WTC11 (cell line): Measurements from ENCODE around the gene MIB2. TPM values are rescaled to one million over a fixed set of nuclear protein-coding genes. Genes with fewer than 3 reads are reported as not detected.

ENCODE experiments used
- ATAC-seq: fragments of 200-7000 bp; cut with Tn5 transposase; 2 replicates; pipeline ENCODE4 v1.10.0; 2021; ENCODE audit warnings: mild to moderate bottlenecking, moderate library complexity
- CTCF ChIA-PET: fragments of 300-600 bp; sonication (Branson Sonifier 250); formaldehyde crosslinking; loops from one replicate; lab custom pipeline; 2021; ENCODE audit warnings: antibody characterized with exemption; lab: Charles Lee
- POLR2A ChIA-PET: fragments of 350-600 bp; sonication (Branson Sonifier 250); formaldehyde crosslinking; loops from one replicate; lab custom pipeline; 2021; ENCODE audit warnings: antibody characterized with exemption; lab: Charles Lee
- DNase-seq: peaks from one replicate; pipeline ENCODE4 v3.0.0; 2021; ENCODE audit warnings: low spot score
- H3K27ac Mint-ChIP-seq: 2 replicates; pipeline ENCODE4 v1.8.0; 2021; ENCODE audit warnings: mixed read lengths
- H3K27me3 Mint-ChIP-seq: 2 replicates; pipeline ENCODE4 v1.8.0; 2021; ENCODE audit warnings: low read depth, mild to moderate bottlenecking, moderate library complexity, mixed read lengths
- H3K36me3 Mint-ChIP-seq: 2 replicates; pipeline ENCODE4 v1.8.0; 2021; ENCODE audit warnings: mixed read lengths
- H3K4me1 Mint-ChIP-seq: 2 replicates; pipeline ENCODE4 v1.8.0; 2022; ENCODE audit warnings: mixed read lengths
- H3K4me3 Mint-ChIP-seq: 2 replicates; pipeline ENCODE4 v1.8.0; 2021; ENCODE audit warnings: mild to moderate bottlenecking, moderate library complexity, mixed read lengths
- H3K9me3 Mint-ChIP-seq: 2 replicates; pipeline ENCODE4 v1.8.0; 2021; ENCODE audit warnings: mixed read lengths
- CTCF ChIP-seq: fragments of 200-600 bp; IDR thresholded peaks from 2 replicates; pipeline ENCODE4 v1.8.0; 2022; ENCODE audit warnings: antibody characterized with exemption
- FOXP1 ChIP-seq: sonication (generic); formaldehyde crosslinking; IDR thresholded peaks from 2 replicates; pipeline ENCODE4 v1.8.0; 2022; ENCODE audit warnings: missing genetic modification reagents, mild to moderate bottlenecking, moderate library complexity, borderline replicate concordance
- GABPB1 ChIP-seq: sonication (generic); formaldehyde crosslinking; IDR thresholded peaks from 2 replicates; pipeline ENCODE4 v1.8.1; 2023; ENCODE audit warnings: mild to moderate bottlenecking, missing genetic modification reagents
- GRHL2 ChIP-seq: fragments of 250-450 bp; sonication (Bioruptor Pico); IDR thresholded peaks from 2 replicates; pipeline ENCODE4 v1.8.0; 2022; ENCODE audit warnings: mild to moderate bottlenecking, moderate library complexity; ENCODE audit not compliant: insufficient replicate concordance, severe bottlenecking
- NR1H2 ChIP-seq: sonication (generic); formaldehyde crosslinking; IDR thresholded peaks from 2 replicates; pipeline ENCODE4 v1.9.0; 2021; ENCODE audit warnings: mild to moderate bottlenecking, moderate library complexity, missing genetic modification reagents
- NR3C1 ChIP-seq: sonication (generic); formaldehyde crosslinking; conservative IDR thresholded peaks from 2 replicates; pipeline ENCODE4 v1.8.1; 2023; ENCODE audit warnings: low read depth, mild to moderate bottlenecking, missing genetic modification reagents
- RELA ChIP-seq: sonication (generic); formaldehyde crosslinking; IDR thresholded peaks from 2 replicates; pipeline ENCODE4 v1.8.1; 2022; ENCODE audit warnings: missing genetic modification reagents, mild to moderate bottlenecking, borderline replicate concordance
- SMAD3 ChIP-seq: sonication (generic); formaldehyde crosslinking; IDR thresholded peaks from 2 replicates; pipeline ENCODE4 v1.8.0; 2022; ENCODE audit warnings: missing genetic modification reagents, mild to moderate bottlenecking, borderline replicate concordance
- SMAD4 ChIP-seq: sonication (generic); formaldehyde crosslinking; IDR thresholded peaks from 2 replicates; pipeline ENCODE4 v1.8.0; 2022; ENCODE audit warnings: mild to moderate bottlenecking, missing genetic modification reagents
- TEAD4 ChIP-seq: sonication (generic); formaldehyde crosslinking; IDR thresholded peaks from 2 replicates; pipeline ENCODE4 v1.8.0; 2022; ENCODE audit warnings: mild to moderate bottlenecking, missing genetic modification reagents
- TP53 ChIP-seq: sonication (generic); formaldehyde crosslinking; IDR thresholded peaks from 2 replicates; pipeline ENCODE4 v1.8.1; 2023; ENCODE audit warnings: mild to moderate bottlenecking, missing genetic modification reagents
- ZMAT4 ChIP-seq: fragments of 250-450 bp; sonication (Bioruptor Pico); IDR thresholded peaks from 2 replicates; pipeline ENCODE4 v1.9.0; 2021; ENCODE audit warnings: mild to moderate bottlenecking
- ZNF121 ChIP-seq: sonication (generic); formaldehyde crosslinking; IDR thresholded peaks from 2 replicates; pipeline ENCODE4 v1.8.0; 2023; ENCODE audit warnings: missing genetic modification reagents
- ZNF317 ChIP-seq: sonication (generic); formaldehyde crosslinking; IDR thresholded peaks from 2 replicates; pipeline ENCODE4 v1.8.1; 2023; ENCODE audit warnings: low read depth, mild to moderate bottlenecking, moderate library complexity, missing genetic modification reagents, borderline replicate concordance
- total RNA-seq: library from RNA; stranded (reverse); gene quantifications from 3 replicates; pipeline ENCODE4 v1.2.3, GENCODE V29; 2021
- TF ChIP-seq, protein P1 (sequence below): sonication (generic); formaldehyde crosslinking; IDR thresholded peaks from 2 replicates; pipeline ENCODE4 v1.8.0; 2022; ENCODE audit warnings: mild to moderate bottlenecking, missing genetic modification reagents
- TF ChIP-seq, protein P2 (sequence below): sonication (generic); formaldehyde crosslinking; conservative IDR thresholded peaks from 2 replicates; pipeline ENCODE4 v1.8.1; 2023; ENCODE audit warnings: mild to moderate bottlenecking, low read depth, missing genetic modification reagents, moderate library complexity
- TF ChIP-seq, protein P3 (sequence below): fragments of 250-450 bp; sonication (Bioruptor Pico); IDR thresholded peaks from 2 replicates; pipeline ENCODE4 v1.9.0; 2021; ENCODE audit warnings: mild to moderate bottlenecking, borderline replicate concordance
- TF ChIP-seq, protein P4 (sequence below): sonication (generic); formaldehyde crosslinking; IDR thresholded peaks from 2 replicates; pipeline ENCODE4 v1.8.0; 2023; ENCODE audit warnings: mild to moderate bottlenecking, missing genetic modification reagents
- TF ChIP-seq, protein P5 (sequence below): sonication (generic); formaldehyde crosslinking; IDR thresholded peaks from 2 replicates; pipeline ENCODE4 v1.8.1; 2022; ENCODE audit warnings: mild to moderate bottlenecking, missing genetic modification reagents, moderate library complexity, borderline replicate concordance

The MIB2 gene
- total RNA-seq, 1 experiment from 2014 or later, result 90.6 TPM

DNA sequence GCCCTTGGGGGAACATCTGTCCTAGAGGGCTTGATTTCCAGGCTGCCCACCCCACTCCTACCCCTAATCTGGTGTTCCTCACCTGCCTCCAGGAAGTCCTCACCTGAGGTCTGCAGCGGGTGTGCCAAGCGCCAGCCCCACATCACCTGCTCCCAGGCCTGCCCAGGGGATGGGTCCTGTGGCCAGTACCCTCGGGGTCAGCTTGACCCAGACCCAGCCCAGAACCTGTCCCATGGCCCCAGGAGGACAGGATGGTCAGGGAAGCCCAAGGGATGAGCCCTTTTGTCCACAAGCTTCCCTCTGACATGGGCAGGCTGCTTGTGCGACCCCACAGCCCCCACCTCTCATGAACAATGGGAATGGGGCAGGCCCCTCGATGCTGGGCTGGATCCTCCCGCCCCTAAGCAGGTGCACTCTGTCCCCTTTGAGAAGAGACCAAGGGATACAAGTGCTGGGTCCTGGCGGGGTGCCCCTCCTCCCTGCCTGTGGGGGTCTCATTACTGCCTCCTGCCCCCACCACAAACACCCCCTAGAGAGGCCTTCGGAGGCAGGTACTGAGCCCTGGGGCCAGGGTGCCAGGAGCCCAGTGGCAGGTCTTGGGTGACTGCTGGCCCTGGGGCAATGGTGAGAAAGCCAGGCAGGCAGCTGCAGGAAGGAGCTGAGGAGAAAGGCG, 3.2 kb downstream of the MIB2 start:
- H3K27me3 Mint-ChIP-seq, result no peaks in the 10 kb centered on the region
- DNase-seq (no peak), ATAC-seq (no peak)
- no peaks in the 10 kb centered on the region for H3K9me3 Mint-ChIP-seq
- H3K27ac Mint-ChIP-seq, result no peak overlapping the region
- ChIA-PET POLR2A (interaction anchor here (1.1 kb wide), 1 partner anchor 12 kb away, joined by 3 read pairs; no protein-coding TSS in a partner anchor), CTCF (interaction anchor here (1.3 to 4.4 kb wide), 2 partner anchors 11 to 22 kb away, joined by 3 to 30 read pairs; no protein-coding TSS in a partner anchor)
- no peak overlapping the region for H3K4me3 Mint-ChIP-seq
- no peak for TF ChIP-seq GABPB1 (CRISPR knock-in tag)
- TF ChIP-seq NR1H2, result 0 out of 2 replicates have a peak, but pooled peaks have one; percentile 44
- TF ChIP-seq TEAD4 (CRISPR knock-in tag), result no peak
- no peak for TF ChIP-seq ZMAT4
- H3K36me3 Mint-ChIP-seq, result 0 out of 2 replicates have a peak, but pooled peaks cover 3% of the 10 kb centered on the region
- peaks cover 17% of the 10 kb centered on the region for H3K4me1 Mint-ChIP-seq

DNA sequence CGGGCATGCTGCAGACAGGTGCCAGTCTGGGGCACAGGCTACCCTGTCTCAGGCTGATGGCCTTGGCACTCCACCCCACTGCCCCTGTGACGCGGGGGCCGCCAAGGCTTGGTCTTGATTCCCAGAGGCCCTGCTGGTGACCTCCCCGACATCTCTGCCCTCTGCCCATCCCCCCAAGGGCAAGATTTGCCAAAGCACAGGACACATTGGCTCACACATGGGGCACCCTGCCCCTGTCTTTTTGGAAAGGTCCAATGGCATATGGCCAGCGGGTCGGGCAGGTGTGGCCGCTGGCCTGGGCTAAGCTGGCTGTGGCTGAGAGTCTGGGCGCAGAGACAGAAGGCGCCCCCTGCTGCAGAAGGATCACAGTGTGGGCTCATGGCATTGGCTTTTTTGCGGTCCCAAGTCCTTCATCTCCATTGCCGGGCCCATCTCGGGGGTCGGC, 4.6 kb downstream of the MIB2 start:
- peaks cover 3% of the 10 kb centered on the region for H3K4me1 Mint-ChIP-seq
- ATAC-seq (peak; percentile 25), DNase-seq (peak; percentile 67)
- H3K4me3 Mint-ChIP-seq, result no peak overlapping the region
- POLR2A ChIA-PET, result no interaction called here
- H3K27ac Mint-ChIP-seq, result peak overlapping the region; percentile 23; the same call in 1 of the 2 replicates
- no peaks in the 10 kb centered on the region for H3K36me3 Mint-ChIP-seq
- CTCF ChIA-PET, result interaction anchor here (0.5 to 4.4 kb wide), 9 partner anchors 9 to 81 kb away, joined by 3 to 30 read pairs (median 4); partner anchors contain the start of gene MMP23B
- H3K27me3 Mint-ChIP-seq, result no peaks in the 10 kb centered on the region
- TF ChIP-seq ZNF317 (no peak), CTCF (peak; percentile 53), FOXP1 (no peak), ZMAT4 (no peak), SMAD4 (CRISPR knock-in tag) (no peak), SMAD3 (CRISPR knock-in tag) (no peak), GRHL2 (no peak), TP53 (no peak), ZNF121 (CRISPR knock-in tag) (0 out of 2 replicates have a peak, but pooled peaks have one; percentile 3), NR3C1 (no peak), RELA (CRISPR knock-in tag) (no peak)
- TF ChIP-seq, protein P1, sequence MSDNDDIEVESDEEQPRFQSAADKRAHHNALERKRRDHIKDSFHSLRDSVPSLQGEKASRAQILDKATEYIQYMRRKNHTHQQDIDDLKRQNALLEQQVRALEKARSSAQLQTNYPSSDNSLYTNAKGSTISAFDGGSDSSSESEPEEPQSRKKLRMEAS (CRISPR knock-in tag), result no peak
- TF ChIP-seq, protein P2, sequence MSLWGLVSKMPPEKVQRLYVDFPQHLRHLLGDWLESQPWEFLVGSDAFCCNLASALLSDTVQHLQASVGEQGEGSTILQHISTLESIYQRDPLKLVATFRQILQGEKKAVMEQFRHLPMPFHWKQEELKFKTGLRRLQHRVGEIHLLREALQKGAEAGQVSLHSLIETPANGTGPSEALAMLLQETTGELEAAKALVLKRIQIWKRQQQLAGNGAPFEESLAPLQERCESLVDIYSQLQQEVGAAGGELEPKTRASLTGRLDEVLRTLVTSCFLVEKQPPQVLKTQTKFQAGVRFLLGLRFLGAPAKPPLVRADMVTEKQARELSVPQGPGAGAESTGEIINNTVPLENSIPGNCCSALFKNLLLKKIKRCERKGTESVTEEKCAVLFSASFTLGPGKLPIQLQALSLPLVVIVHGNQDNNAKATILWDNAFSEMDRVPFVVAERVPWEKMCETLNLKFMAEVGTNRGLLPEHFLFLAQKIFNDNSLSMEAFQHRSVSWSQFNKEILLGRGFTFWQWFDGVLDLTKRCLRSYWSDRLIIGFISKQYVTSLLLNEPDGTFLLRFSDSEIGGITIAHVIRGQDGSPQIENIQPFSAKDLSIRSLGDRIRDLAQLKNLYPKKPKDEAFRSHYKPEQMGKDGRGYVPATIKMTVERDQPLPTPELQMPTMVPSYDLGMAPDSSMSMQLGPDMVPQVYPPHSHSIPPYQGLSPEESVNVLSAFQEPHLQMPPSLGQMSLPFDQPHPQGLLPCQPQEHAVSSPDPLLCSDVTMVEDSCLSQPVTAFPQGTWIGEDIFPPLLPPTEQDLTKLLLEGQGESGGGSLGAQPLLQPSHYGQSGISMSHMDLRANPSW (CRISPR knock-in tag), result no peak
- TF ChIP-seq, protein P3, sequence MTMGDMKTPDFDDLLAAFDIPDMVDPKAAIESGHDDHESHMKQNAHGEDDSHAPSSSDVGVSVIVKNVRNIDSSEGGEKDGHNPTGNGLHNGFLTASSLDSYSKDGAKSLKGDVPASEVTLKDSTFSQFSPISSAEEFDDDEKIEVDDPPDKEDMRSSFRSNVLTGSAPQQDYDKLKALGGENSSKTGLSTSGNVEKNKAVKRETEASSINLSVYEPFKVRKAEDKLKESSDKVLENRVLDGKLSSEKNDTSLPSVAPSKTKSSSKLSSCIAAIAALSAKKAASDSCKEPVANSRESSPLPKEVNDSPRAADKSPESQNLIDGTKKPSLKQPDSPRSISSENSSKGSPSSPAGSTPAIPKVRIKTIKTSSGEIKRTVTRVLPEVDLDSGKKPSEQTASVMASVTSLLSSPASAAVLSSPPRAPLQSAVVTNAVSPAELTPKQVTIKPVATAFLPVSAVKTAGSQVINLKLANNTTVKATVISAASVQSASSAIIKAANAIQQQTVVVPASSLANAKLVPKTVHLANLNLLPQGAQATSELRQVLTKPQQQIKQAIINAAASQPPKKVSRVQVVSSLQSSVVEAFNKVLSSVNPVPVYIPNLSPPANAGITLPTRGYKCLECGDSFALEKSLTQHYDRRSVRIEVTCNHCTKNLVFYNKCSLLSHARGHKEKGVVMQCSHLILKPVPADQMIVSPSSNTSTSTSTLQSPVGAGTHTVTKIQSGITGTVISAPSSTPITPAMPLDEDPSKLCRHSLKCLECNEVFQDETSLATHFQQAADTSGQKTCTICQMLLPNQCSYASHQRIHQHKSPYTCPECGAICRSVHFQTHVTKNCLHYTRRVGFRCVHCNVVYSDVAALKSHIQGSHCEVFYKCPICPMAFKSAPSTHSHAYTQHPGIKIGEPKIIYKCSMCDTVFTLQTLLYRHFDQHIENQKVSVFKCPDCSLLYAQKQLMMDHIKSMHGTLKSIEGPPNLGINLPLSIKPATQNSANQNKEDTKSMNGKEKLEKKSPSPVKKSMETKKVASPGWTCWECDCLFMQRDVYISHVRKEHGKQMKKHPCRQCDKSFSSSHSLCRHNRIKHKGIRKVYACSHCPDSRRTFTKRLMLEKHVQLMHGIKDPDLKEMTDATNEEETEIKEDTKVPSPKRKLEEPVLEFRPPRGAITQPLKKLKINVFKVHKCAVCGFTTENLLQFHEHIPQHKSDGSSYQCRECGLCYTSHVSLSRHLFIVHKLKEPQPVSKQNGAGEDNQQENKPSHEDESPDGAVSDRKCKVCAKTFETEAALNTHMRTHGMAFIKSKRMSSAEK (CRISPR knock-in tag), result no peak
- TF ChIP-seq, protein P4, sequence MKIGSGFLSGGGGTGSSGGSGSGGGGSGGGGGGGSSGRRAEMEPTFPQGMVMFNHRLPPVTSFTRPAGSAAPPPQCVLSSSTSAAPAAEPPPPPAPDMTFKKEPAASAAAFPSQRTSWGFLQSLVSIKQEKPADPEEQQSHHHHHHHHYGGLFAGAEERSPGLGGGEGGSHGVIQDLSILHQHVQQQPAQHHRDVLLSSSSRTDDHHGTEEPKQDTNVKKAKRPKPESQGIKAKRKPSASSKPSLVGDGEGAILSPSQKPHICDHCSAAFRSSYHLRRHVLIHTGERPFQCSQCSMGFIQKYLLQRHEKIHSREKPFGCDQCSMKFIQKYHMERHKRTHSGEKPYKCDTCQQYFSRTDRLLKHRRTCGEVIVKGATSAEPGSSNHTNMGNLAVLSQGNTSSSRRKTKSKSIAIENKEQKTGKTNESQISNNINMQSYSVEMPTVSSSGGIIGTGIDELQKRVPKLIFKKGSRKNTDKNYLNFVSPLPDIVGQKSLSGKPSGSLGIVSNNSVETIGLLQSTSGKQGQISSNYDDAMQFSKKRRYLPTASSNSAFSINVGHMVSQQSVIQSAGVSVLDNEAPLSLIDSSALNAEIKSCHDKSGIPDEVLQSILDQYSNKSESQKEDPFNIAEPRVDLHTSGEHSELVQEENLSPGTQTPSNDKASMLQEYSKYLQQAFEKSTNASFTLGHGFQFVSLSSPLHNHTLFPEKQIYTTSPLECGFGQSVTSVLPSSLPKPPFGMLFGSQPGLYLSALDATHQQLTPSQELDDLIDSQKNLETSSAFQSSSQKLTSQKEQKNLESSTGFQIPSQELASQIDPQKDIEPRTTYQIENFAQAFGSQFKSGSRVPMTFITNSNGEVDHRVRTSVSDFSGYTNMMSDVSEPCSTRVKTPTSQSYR (CRISPR knock-in tag), result no peak
- TF ChIP-seq, protein P5, sequence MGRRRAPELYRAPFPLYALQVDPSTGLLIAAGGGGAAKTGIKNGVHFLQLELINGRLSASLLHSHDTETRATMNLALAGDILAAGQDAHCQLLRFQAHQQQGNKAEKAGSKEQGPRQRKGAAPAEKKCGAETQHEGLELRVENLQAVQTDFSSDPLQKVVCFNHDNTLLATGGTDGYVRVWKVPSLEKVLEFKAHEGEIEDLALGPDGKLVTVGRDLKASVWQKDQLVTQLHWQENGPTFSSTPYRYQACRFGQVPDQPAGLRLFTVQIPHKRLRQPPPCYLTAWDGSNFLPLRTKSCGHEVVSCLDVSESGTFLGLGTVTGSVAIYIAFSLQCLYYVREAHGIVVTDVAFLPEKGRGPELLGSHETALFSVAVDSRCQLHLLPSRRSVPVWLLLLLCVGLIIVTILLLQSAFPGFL (CRISPR knock-in tag), result no peak
- TF ChIP-seq, all 79 proteins: peak for 2
- H3K9me3 Mint-ChIP-seq, result no peaks in the 10 kb centered on the region
